Posterior vena cava (tissue), 2 donors: Measurements from ENCODE around the gene PRKD1. TPM values are rescaled to one million over a fixed set of nuclear protein-coding genes. Genes with fewer than 3 reads are reported as not detected.

Experiments
- DNase-seq: peaks from one replicate; pipeline ENCODE4 v3.0.0-alpha.2; 2020; ENCODE audit warnings: low spot score
- intact Hi-C, 2 donors: fragments of 100-400 bp; cut with DNase I; formaldehyde crosslinking; loops; one replicate each; pipeline versions ENCODE4 v1.14.1 to v1.14.2; 2022 to 2023
- total RNA-seq, 2 donors: library from RNA; stranded (reverse); fragmentation: NEBNext Ultra II Directional; extraction: Animal tissue kit (Norgen Biotek cat#: 25700); gene quantifications; one replicate each; pipeline ENCODE4 v1.2.1, GENCODE V29; 2021
- donor health status: DM: yes; HTN: yes; CAD: no.
- donor health status: DM: yes; HTN: yes; CAD: no.

Gene PRKD1
- total RNA-seq, 2 donors from 2014 or later: 38.7 to 44.2 TPM

DNA sequence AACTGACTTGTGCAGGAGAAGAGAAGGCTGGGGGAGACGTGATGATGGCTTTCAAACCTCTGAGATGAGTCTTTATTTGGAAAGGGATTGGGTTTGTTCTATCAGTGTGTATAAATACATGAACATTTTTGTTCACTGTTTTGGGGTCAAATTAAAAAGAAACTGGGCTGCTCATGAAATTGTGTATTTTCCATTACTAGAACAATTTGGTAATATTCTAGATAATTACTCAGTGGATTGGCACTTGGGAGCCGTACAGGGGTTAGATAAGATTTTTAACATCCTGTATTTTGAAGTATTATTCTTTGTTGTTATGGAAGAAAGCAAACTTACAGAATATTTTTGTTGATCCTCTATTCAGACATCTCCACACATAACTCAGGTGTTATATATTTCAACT, 340.6 kb downstream of the PRKD1 start:
- intact Hi-C loops: no loop called here
- no peak for DNase-seq

- DNase-seq: peak; percentile 85
- intact Hi-C loops: no loop called here
Observed at GRCh38 chr14:29584992-29585391, 342.7 kb downstream of the PRKD1 start.

DNA sequence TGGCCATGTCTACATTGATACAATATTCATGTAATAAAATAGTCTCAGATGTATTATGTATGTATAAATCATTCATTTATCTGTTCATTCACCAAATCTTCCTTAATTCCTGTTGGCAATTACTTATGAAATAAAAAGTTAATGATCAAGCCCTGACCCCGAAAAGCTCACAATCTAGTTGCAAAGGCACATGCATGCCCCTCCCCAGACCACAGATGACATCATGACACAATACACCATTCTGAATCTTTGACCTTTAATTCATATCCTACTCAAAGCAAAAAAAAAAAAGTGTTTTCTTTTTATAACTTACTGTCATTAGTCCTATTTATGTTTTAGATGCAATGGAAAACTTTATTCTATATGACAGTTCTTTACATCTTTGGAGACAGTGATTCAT, 346.9 kb downstream of the PRKD1 start:
- DNase-seq: no peak
- intact Hi-C loops: no loop called here

DNA sequence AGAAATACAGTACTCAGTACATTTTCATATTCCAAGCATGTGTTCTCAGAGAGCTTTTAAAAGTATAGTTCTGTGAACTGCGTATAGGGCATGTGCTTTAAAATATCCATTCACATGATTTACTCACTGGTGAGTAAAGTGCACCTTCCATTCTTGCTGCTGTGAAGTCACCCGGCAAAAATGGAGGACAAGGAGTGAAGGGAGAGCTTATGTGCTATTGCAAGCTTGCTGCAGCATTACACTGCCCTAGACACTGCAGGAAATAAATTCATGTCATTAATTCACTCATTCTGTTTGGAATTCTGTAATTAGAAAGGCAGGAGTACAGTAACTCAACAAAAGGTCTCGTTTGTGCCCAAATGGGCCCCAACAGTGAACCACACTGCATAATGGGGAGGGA, 347.8 kb downstream of the PRKD1 start:
- intact Hi-C loops: no loop called here
- no peak for DNase-seq

- no peak for DNase-seq
- intact Hi-C loops: no loop called here
Observed at GRCh38 chr14:29576927-29577326, 350.7 kb downstream of the PRKD1 start.

GRCh38 chr14:29569194-29569593, 358.5 kb downstream of the PRKD1 start:
- intact Hi-C loops: no loop called here
- no peak for DNase-seq

DNA sequence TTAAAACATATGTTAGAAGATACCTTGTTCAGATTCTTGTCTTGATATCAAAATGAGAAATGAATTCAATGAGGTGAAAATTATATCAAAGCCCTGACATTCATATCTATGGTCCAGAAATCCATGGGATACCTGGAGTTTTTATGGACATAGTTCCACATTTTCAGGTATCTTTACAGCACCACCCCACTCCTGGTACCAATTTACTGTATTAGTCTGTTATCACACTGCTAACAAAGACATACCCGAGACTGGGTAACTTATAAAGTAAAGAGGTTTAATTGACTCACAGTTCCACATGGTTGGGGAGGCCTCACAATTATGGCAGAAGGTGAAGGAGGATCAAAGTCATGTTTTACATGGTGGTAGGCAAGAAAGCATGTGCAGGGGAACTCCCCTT, 361.5 kb downstream of the PRKD1 start:
- intact Hi-C loops: no loop called here
- no peak for DNase-seq

DNA sequence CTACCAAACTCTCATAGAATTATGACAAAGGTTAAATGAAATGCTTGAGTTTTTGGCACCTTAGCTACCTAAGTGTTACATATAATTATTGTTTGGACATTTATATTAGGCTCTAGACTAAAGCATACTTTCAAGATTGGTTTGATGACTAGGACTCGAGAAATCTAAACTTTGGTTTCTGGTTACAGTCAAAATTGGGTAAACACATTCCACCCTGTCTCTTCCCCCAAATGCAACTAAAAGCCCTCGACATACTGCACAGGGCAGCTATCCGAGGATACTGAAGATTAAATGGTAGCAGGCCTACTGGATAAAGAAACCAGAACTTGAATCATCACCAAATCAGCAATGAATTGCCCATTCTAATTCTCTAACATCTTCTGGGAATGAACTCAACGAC, 369.1 kb downstream of the PRKD1 start:
- no peak for DNase-seq
- intact Hi-C loops: no loop called here

- intact Hi-C loops: loop anchor here in 1 of 2 donors (5.0 kb wide), 1 partner anchor 448 kb away; no protein-coding TSS in a partner anchor
- DNase-seq: no peak
Observed at GRCh38 chr14:29554335-29554734, 373.3 kb downstream of the PRKD1 start.

DNA sequence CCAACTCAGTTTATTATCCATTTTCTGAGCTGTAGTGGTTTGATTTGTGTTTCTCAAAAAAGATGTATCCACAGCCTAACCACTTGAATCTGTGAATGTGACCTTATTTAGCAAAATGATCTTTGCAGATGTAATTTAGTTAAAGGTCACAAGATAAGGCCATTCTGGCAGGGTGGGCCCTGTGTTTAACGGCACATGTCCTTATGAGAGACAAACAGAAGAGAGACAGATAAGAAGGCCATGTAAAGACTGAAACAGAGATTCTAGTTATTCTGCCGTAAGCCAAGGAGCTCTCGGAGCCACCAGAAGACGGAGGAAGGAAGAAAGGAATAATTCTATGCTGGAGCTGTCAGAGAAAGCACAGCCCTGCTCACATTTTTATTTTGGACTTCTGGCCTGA, 374.2 kb downstream of the PRKD1 start:
- intact Hi-C loops: loop anchor here in 1 of 2 donors (5.0 kb wide), 1 partner anchor 449 kb away; no protein-coding TSS in a partner anchor
- peak; percentile 80 for DNase-seq

DNA sequence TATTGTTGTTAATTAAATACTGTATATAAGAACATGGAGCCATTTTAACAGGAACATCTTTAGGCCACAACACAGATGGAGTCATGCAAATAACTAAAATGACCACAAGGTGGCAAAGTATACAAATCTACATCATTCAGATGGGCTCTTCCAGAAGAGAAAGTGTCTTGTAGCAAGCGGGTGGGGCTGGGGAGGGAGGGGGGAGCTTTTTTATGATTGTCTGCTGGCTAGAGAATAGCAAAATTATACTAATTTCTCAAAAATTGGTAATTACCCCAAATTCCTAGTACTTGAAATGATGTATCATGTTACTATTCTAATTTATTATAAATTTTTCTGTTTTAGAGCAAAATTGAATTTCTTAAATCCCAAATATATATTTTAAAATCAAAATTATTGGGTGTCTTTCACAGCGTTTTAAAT, 378.7 kb downstream of the PRKD1 start:
- intact Hi-C loops: loop anchor here in 1 of 2 donors (5.0 to 10.0 kb wide), 2 partner anchors 453 to 676 kb away; no protein-coding TSS in a partner anchor
- no peak for DNase-seq

- intact Hi-C loops: loop anchor here in 1 of 2 donors (5.0 to 10.0 kb wide), 2 partner anchors 457 to 679 kb away; no protein-coding TSS in a partner anchor
- DNase-seq: no peak
Observed at GRCh38 chr14:29545714-29546113, 381.9 kb downstream of the PRKD1 start.

- no peak for DNase-seq
- intact Hi-C loops: loop anchor here (5.0 to 10.0 kb wide), 2 partner anchors 782 to 1220 kb away; no protein-coding TSS in a partner anchor
Observed at GRCh38 chr14:29536886-29537511, 390.6 kb downstream of the PRKD1 start.

GRCh38 chr14:29529418-29529817, 398.2 kb downstream of the PRKD1 start:
- intact Hi-C loops: no loop called here
- DNase-seq: no peak

DNA sequence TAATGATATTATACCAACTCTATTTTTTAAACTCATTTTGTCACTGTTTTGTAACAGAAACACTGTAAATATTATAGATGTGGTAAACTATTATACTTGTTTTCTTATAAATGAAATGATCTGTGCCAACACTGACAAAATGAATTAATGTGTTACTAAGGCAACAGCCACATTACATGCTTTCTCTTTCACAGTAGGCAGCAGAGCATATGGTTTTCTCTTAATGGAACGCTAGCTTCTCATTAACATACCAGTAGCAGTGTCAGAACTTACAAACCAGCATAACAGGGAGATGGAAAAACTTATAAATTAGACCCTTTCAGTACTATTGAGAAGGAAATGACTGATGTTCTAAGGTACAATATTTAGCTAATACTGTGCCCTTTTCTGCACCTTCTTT, 398.8 kb downstream of the PRKD1 start:
- DNase-seq: no peak
- intact Hi-C loops: no loop called here

DNA sequence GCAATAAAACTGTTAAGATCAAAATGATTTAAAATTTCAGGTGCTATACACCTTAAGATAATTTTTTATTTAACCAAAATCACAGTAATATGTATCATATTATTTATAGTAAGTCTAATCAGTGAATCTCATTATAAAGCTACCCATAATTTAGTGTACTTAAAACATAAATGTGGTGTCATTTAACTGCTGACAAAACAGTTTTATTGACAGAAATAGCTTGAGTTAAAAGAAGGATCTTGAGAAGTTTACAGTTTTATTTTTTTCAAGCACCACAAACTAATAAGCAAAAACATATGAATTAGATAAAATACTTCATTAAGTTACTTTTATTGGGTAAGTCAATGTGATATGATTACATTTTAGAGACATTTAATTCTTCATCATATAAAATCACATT, 400.4 kb downstream of the PRKD1 start:
- DNase-seq: no peak
- intact Hi-C loops: no loop called here
